HL-60 (cell line): ENCODE results near the gene FES.

Source experiments
- DNase-seq, 2 experiments: peaks; one replicate each; pipeline ENCODE4 v3.0.0-alpha.2; 2010 to 2020; ENCODE audit warnings: low read depth in 1 of 2, low spot score in 1 of 2
- H3K27ac ChIP-seq: fragments of 250-450 bp; sonication (Bioruptor Pico); replicated peaks from 2 replicates; pipeline ENCODE4 v1.5.1; 2020; ENCODE audit warnings: mild to moderate bottlenecking, moderate library complexity
- H3K27me3 ChIP-seq: fragments of 250-450 bp; sonication (Bioruptor Pico); 2 replicates; pipeline ENCODE4 v1.5.1; 2021; ENCODE audit warnings: mild to moderate bottlenecking, moderate library complexity; ENCODE audit not compliant: insufficient read depth, poor library complexity, severe bottlenecking
- H3K4me3 ChIP-seq: replicated peaks from 2 replicates; pipeline ENCODE4 v1.5.1; 2011; ENCODE audit warnings: mild to moderate bottlenecking, control low read depth, low read length; ENCODE audit not compliant: insufficient read depth
- GABPA ChIP-seq: IDR thresholded peaks from 2 replicates; pipeline ENCODE4 v1.6.1; 2012; ENCODE audit warnings: low read depth
- POLR2AphosphoS5 ChIP-seq: IDR thresholded peaks from 2 replicates; pipeline ENCODE4 v1.6.1; 2012; ENCODE audit warnings: low read depth
- SPI1 ChIP-seq: IDR thresholded peaks from 2 replicates; pipeline ENCODE4 v1.6.1; 2012; ENCODE audit warnings: low read depth, mild to moderate bottlenecking, borderline replicate concordance
- TF ChIP-seq, protein P1 (sequence below): IDR thresholded peaks from one replicate; pipeline ENCODE4 v1.5.1; 2011; ENCODE audit warnings: low read length, control low read depth, inconsistent platforms; ENCODE audit not compliant: insufficient read depth
- TF ChIP-seq, protein P2 (sequence below): IDR thresholded peaks from 2 replicates; pipeline ENCODE4 v1.6.1; 2012; ENCODE audit warnings: low read depth; ENCODE audit not compliant: insufficient replicate concordance

Gene FES

DNA sequence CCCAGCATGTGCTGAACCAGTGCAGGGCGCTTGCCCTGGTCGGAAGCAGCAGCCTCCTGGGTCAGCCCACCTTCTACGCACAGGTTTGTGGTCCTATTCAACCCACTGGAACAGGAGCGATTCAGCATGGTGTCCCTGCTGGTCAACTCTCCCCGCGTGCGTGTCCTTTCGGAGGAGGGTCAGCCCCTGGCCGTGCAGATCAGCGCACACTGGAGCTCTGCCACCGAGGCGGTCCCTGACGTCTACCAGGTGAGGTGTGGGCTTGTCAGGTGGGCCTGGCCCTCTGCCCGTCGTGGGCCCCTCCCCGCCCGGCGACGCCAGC, 27.0 kb downstream of the FES start:
- TF ChIP-seq SPI1: no peak
- TF ChIP-seq GABPA: no peak
- TF ChIP-seq, protein P1, sequence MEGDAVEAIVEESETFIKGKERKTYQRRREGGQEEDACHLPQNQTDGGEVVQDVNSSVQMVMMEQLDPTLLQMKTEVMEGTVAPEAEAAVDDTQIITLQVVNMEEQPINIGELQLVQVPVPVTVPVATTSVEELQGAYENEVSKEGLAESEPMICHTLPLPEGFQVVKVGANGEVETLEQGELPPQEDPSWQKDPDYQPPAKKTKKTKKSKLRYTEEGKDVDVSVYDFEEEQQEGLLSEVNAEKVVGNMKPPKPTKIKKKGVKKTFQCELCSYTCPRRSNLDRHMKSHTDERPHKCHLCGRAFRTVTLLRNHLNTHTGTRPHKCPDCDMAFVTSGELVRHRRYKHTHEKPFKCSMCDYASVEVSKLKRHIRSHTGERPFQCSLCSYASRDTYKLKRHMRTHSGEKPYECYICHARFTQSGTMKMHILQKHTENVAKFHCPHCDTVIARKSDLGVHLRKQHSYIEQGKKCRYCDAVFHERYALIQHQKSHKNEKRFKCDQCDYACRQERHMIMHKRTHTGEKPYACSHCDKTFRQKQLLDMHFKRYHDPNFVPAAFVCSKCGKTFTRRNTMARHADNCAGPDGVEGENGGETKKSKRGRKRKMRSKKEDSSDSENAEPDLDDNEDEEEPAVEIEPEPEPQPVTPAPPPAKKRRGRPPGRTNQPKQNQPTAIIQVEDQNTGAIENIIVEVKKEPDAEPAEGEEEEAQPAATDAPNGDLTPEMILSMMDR: no peak
- no peak for TF ChIP-seq POLR2AphosphoS5
- TF ChIP-seq, protein P2, sequence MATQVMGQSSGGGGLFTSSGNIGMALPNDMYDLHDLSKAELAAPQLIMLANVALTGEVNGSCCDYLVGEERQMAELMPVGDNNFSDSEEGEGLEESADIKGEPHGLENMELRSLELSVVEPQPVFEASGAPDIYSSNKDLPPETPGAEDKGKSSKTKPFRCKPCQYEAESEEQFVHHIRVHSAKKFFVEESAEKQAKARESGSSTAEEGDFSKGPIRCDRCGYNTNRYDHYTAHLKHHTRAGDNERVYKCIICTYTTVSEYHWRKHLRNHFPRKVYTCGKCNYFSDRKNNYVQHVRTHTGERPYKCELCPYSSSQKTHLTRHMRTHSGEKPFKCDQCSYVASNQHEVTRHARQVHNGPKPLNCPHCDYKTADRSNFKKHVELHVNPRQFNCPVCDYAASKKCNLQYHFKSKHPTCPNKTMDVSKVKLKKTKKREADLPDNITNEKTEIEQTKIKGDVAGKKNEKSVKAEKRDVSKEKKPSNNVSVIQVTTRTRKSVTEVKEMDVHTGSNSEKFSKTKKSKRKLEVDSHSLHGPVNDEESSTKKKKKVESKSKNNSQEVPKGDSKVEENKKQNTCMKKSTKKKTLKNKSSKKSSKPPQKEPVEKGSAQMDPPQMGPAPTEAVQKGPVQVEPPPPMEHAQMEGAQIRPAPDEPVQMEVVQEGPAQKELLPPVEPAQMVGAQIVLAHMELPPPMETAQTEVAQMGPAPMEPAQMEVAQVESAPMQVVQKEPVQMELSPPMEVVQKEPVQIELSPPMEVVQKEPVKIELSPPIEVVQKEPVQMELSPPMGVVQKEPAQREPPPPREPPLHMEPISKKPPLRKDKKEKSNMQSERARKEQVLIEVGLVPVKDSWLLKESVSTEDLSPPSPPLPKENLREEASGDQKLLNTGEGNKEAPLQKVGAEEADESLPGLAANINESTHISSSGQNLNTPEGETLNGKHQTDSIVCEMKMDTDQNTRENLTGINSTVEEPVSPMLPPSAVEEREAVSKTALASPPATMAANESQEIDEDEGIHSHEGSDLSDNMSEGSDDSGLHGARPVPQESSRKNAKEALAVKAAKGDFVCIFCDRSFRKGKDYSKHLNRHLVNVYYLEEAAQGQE: no peak
- Histone ChIP-seq H3K27me3 (no peaks in the 10 kb centered on the region), H3K4me3 (no peak overlapping the region), H3K27ac (no peak overlapping the region)
- DNase-seq: no peak

DNA sequence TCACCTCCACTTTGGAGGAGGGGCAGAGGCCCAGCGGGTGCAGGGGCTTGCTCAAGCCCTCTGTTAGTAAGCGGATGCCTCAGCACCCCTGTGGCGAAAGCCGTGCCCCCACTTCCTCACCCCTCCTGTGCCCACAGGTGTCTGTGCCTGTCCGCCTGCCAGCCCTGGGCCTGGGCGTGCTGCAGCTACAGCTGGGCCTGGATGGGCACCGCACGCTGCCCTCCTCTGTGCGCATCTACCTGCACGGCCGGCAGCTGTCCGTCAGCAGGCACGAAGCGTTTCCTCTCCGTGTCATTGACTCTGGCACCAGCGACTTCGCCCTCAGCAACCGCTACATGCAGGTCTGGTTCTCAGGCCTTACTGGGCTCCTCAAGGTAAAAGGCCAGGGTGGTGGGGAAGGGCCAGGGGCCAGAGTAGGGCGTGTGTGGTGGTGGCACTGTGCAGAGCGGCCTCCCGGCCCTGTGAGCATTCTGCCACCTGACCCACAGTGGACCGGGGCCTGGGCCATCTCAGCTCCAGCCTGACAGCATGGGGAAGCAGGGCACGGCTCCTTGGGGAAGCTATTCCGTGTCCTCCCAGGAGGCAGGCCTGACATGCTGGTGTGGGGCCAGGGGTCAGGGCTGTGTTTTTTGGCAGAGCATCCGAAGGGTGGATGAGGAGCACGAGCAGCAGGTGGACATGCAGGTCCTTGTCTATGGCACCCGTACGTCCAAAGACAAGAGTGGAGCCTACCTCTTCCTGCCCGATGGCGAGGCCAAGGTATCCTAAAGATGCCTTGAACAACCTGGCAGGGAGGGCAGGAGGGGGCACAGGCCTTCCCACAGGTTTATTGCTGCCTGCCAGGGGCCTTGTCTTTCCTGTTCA, 27.8 kb downstream of the FES start:
- TF ChIP-seq SPI1 (no peak), GABPA (no peak), POLR2AphosphoS5 (no peak)
- TF ChIP-seq, protein P2: no peak
- TF ChIP-seq, protein P1: no peak
- no peak for DNase-seq
- Histone ChIP-seq H3K27ac (no peak overlapping the region; the same call in 1 of the 2 replicates), H3K27me3 (no peaks in the 10 kb centered on the region), H3K4me3 (no peak overlapping the region)

DNA sequence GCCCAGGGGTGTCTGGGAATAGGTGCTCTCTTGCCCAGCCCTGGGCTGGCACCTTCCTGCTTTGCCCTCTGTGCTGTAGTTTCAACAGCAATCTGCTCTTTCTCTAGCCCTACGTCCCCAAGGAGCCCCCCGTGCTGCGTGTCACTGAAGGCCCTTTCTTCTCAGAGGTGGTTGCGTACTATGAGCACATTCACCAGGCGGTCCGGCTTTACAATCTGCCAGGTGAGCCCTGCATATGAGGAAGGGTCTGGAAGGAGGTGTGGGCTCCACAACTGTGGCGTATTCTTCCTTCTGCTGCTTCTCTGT, 28.4 kb downstream of the FES start:
- TF ChIP-seq, protein P2: no peak
- TF ChIP-seq, protein P1: no peak
- no peak for TF ChIP-seq POLR2AphosphoS5
- no peak for TF ChIP-seq GABPA
- no peak for TF ChIP-seq SPI1
- no peak overlapping the region; the same call in 1 of the 2 replicates for H3K27ac ChIP-seq
- DNase-seq: no peak
- H3K4me3 ChIP-seq: no peak overlapping the region
- no peaks in the 10 kb centered on the region for H3K27me3 ChIP-seq
